ENCODE data around the gene TRDN.

- TF ChIP-seq CTCF (IDR thresholded peaks at IDR 0.05; ENCODE audit: poor library complexity) (no peak), EZH2 (IDR thresholded peaks at IDR 0.05; ENCODE audit: borderline replicate concordance) (no peak), EZH2phosphoT487 (IDR thresholded peaks at IDR 0.05; ENCODE audit: low read depth, severe bottlenecking, unreplicated experiment) (no peak)
Measured at GRCh38 chr6:123668965-123669591, 32.3 kb upstream of the TRDN start.
